DND-41 (cell line): ENCODE results near the gene RGS14.

Source experiments
- ATAC-seq: fragments of 200-7000 bp; cut with Tn5 transposase; 3 replicates; pipeline ENCODE4 v1.9.1; 2021; ENCODE audit warnings: low read depth; ENCODE audit not compliant: insufficient read depth
- DNase-seq: peaks from one replicate; pipeline ENCODE4 v3.0.0-alpha.2; 2020
- H2AFZ ChIP-seq: 2 replicates; pipeline ENCODE4 v1.6.0; 2012; ENCODE audit warnings: low read depth, low read length
- H3K27ac ChIP-seq: 2 replicates; pipeline ENCODE4 v1.5.1; 2012; ENCODE audit warnings: low read length, inconsistent platforms
- H3K27me3 ChIP-seq: fragments of 200-600 bp; sonication (generic); 2 replicates; pipeline ENCODE4 v1.6.0; 2012; ENCODE audit warnings: low read length, mild to moderate bottlenecking, inconsistent platforms; ENCODE audit not compliant: insufficient read depth, poor library complexity
- H3K36me3 ChIP-seq: 2 replicates; pipeline ENCODE4 v1.5.1; 2012; ENCODE audit warnings: low read length, inconsistent platforms; ENCODE audit not compliant: insufficient read depth
- H3K4me1 ChIP-seq: 2 replicates; pipeline ENCODE4 v1.5.1; 2012; ENCODE audit warnings: mild to moderate bottlenecking, low read length; ENCODE audit not compliant: insufficient read depth
- H3K4me2 ChIP-seq: 2 replicates; pipeline ENCODE4 v1.6.0; 2012; ENCODE audit warnings: mild to moderate bottlenecking, moderate library complexity, low read length, inconsistent platforms; ENCODE audit not compliant: insufficient read depth
- H3K4me3 ChIP-seq, 2 experiments: fragments of 200-600 bp in 1 of 2; shearing (Covaris generic) in 1 of 2; 2 replicates each; pipeline ENCODE4 v1.5.1; 2012 to 2016; ENCODE audit warnings: inconsistent platforms in 2 of 2, low read length in 2 of 2, mild to moderate bottlenecking in 2 of 2, low read depth in 1 of 2, moderate library complexity in 1 of 2
- H3K79me2 ChIP-seq: 2 replicates; pipeline ENCODE4 v1.6.0; 2012; ENCODE audit warnings: low read length, inconsistent platforms; ENCODE audit not compliant: insufficient read depth
- H3K9ac ChIP-seq: 2 replicates; pipeline ENCODE4 v1.6.0; 2012; ENCODE audit warnings: low read depth, mild to moderate bottlenecking, inconsistent platforms, low read length, moderate library complexity
- H3K9me3 ChIP-seq: 2 replicates; pipeline ENCODE4 v1.5.1; 2012; ENCODE audit warnings: low read length, moderate library complexity, mild to moderate bottlenecking, inconsistent platforms; ENCODE audit not compliant: insufficient read depth, severe bottlenecking
- H4K20me1 ChIP-seq: 2 replicates; pipeline ENCODE4 v1.6.0; 2012; ENCODE audit warnings: low read length; ENCODE audit not compliant: insufficient read depth
- EZH2 ChIP-seq: IDR thresholded peaks from 3 replicates; pipeline ENCODE4 v1.6.1; 2012; ENCODE audit warnings: borderline replicate concordance, low read depth, mild to moderate bottlenecking, moderate library complexity, low read length, inconsistent platforms; ENCODE audit not compliant: severe bottlenecking
- TF ChIP-seq, protein P1 (sequence below): IDR thresholded peaks from 2 replicates; pipeline ENCODE4 v1.5.1; 2012; ENCODE audit warnings: borderline replicate concordance, low read length, moderate library complexity, mild to moderate bottlenecking; ENCODE audit not compliant: poor library complexity, severe bottlenecking; ENCODE audit errors: extremely low read depth

Gene RGS14

DNA sequence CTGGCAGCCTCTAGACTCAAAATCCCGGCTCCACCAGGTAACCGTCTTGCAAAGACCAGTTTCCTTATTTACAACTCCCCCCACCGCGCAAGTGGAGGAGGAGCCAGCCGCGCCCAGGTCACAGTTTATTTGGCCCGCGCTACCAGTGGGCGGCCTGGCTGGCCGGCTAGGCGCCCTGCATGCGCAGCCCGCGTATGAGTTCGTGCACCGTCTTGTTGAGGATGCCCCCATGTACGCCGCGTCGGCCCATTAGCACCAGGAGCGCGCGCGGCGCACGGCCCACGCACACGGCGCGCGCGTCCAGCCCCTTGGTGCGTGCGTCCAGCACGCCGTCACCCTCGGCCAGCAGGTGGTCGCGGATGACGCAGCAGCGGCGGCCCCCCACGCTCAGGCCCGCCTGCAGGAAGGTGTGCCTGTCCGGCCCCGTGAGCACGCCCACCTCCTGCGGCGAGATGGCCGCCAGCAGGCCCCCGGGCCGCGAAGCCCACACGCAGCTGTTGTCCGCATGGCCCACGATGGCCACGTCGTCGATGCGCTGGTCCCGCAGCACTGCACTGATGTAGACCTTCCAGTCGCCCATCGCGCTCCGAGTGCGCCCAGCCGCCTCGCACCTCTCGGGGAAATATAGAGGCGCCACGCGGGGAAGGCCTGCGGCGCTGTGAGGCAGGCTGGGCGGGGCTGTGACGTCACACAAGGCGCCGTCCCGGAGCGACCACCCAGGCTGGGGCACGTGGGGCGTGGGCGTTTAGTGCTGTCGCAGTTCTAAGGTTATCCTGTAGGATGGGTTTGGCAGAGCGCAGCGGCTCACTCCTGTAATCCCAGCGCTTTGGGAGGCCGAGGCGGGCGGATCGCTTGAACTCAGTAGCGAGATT, 42.5 kb downstream of the RGS14 start, which contains the start of gene PFN3:
TSS of gene PFN3 (minus strand) at position 665 of the 872 bp plus-strand sequence. CDS start at position 580, 85 bp downstream.
- Histone ChIP-seq H2AFZ (no peak within 1 kb of the TSS), H3K9ac (no peak within 1 kb of the TSS), H3K79me2 (no peaks in the 10 kb centered on the region), H3K9me3 (no peaks in the 10 kb centered on the region), H3K4me1 (peaks cover 19% of the 10 kb centered on the region), H4K20me1 (peaks cover 34% of the 10 kb centered on the region), H3K27ac (no peak within 1 kb of the TSS), H3K4me2 (no peak within 1 kb of the TSS), H3K27me3 (peaks cover 38% of the 10 kb centered on the region), H3K4me3 (no peak within 1 kb of the TSS), H3K36me3 (no peaks in the 10 kb centered on the region)
- ATAC-seq (no peak), DNase-seq (no peak)
- no peak for TF ChIP-seq EZH2
- TF ChIP-seq, protein P1, sequence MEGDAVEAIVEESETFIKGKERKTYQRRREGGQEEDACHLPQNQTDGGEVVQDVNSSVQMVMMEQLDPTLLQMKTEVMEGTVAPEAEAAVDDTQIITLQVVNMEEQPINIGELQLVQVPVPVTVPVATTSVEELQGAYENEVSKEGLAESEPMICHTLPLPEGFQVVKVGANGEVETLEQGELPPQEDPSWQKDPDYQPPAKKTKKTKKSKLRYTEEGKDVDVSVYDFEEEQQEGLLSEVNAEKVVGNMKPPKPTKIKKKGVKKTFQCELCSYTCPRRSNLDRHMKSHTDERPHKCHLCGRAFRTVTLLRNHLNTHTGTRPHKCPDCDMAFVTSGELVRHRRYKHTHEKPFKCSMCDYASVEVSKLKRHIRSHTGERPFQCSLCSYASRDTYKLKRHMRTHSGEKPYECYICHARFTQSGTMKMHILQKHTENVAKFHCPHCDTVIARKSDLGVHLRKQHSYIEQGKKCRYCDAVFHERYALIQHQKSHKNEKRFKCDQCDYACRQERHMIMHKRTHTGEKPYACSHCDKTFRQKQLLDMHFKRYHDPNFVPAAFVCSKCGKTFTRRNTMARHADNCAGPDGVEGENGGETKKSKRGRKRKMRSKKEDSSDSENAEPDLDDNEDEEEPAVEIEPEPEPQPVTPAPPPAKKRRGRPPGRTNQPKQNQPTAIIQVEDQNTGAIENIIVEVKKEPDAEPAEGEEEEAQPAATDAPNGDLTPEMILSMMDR, result no peak

DNA sequence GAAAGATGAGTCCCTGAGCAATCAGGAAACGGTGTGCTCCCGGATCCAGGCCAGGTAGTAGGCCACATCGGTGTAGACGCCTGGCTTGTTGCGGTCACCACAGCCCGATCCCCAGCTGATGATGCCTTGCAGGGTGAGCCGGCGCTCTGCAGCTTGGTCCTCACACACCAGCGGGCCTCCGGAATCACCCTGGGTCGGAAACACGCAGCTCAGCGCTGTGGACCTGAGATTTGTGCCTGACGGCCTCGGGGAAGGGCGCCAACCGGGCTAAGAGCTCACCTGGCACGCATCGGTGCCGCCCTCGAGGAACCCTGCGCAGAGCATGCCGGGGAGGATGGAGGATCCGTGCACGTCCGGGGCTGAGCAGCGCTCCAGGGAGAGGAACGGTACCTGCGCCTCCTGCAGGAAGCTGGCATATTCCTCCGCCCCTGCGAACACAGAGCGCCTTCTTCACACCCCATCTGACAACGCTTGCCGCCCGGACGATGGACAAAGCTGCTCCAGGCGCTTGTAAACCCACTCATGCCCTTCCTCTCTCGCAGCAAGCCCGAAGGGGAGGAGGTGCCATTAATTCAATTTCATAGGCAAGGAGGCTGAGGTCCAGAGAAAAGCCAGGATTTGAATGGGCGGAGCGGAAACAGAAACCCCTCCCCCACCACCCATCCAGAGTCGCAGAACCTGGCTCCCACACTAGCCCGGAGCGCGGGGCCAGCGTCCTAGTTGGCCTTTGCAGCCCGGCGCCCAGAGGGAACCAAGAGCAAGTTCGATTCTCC, 44.7 kb downstream of the RGS14 start:
- peaks cover 19% of the 10 kb centered on the region for H3K4me1 ChIP-seq
- no peak overlapping the region for H3K4me3 ChIP-seq
- H3K9me3 ChIP-seq, result no peaks in the 10 kb centered on the region
- H3K27ac ChIP-seq, result no peak overlapping the region
- no peak overlapping the region for H3K9ac ChIP-seq
- H3K4me2 ChIP-seq, result no peak overlapping the region
- no peak overlapping the region for H2AFZ ChIP-seq
- DNase-seq (no peak), ATAC-seq (no peak)
- H3K27me3 ChIP-seq, result peaks cover 54% of the 10 kb centered on the region
- peaks cover 35% of the 10 kb centered on the region for H4K20me1 ChIP-seq
- H3K36me3 ChIP-seq, result no peaks in the 10 kb centered on the region
- no peak for TF ChIP-seq EZH2
- TF ChIP-seq, protein P1, result no peak
- no peaks in the 10 kb centered on the region for H3K79me2 ChIP-seq

DNA sequence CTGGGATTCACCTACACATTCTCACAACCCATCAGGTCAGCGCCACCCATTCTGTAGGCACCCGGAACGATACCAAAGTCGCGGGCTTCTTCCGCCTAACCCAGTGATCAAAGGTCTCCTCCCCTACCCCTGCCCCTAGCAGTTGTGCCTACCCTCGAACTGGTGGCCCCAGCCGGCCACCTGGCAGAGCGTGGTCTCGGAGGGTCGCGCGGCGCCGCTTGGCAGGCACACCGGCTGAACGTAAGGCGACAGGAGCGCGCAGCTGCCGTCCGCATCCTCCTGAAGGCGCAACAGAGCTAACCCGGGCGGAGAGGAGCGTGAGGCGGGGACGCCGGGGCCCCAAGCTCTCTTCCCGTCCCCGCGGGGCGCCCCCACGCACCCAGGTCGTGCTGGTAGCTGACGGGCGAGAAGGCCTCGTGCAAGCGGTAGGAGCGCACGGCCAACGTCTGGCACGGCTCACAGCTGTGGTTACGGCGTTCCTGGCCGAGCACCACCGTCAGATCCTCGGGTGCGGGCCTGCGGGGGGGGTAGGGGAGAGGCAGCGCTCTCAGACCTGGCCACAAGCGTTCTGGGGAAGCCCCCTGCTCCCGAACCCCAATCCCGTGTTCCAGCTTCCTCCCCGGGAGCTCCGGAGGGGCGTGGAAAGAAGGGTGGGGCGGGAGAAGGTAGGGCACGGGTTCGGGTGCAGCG, 45.5 kb downstream of the RGS14 start:
- peaks cover 19% of the 10 kb centered on the region for H3K4me1 ChIP-seq
- no peaks in the 10 kb centered on the region for H3K79me2 ChIP-seq
- no peak for DNase-seq
- H3K9me3 ChIP-seq, result no peaks in the 10 kb centered on the region
- H3K27ac ChIP-seq, result no peak overlapping the region
- H4K20me1 ChIP-seq, result peaks cover 33% of the 10 kb centered on the region
- H3K9ac ChIP-seq, result peak overlapping the region; percentile 42; the same call in 1 of the 2 replicates
- H3K4me2 ChIP-seq, result peak overlapping the region; percentile 81
- peak; percentile 21 for TF ChIP-seq EZH2
- TF ChIP-seq, protein P1, result no peak
- ATAC-seq, result peak; percentile 15
- H2AFZ ChIP-seq, result no peak overlapping the region
- peak overlapping the region in 1 of 2 experiments; percentile 47; a peak in 1 of 4 replicates for H3K4me3 ChIP-seq
- H3K36me3 ChIP-seq, result no peaks in the 10 kb centered on the region
- H3K27me3 ChIP-seq, result peaks cover 54% of the 10 kb centered on the region
